Rectal smooth muscle tissue (tissue), 1 donor: ENCODE results near the gene NACC1.

Experiments
- H3K27ac ChIP-seq: one replicate; pipeline ENCODE4 v1.7.0; 2013; ENCODE audit warnings: low read depth, low read length, inconsistent platforms
- H3K27me3 ChIP-seq: one replicate; pipeline ENCODE4 v1.7.0; 2013; ENCODE audit warnings: low read length; ENCODE audit not compliant: control insufficient read depth, insufficient read depth
- H3K36me3 ChIP-seq: one replicate; pipeline ENCODE4 v1.7.0; 2013; ENCODE audit warnings: low read length; ENCODE audit not compliant: control insufficient read depth, insufficient read depth
- H3K4me1 ChIP-seq: one replicate; pipeline ENCODE4 v1.7.0; 2013; ENCODE audit warnings: low read length; ENCODE audit not compliant: control insufficient read depth, insufficient read depth
- H3K4me3 ChIP-seq: one replicate; pipeline ENCODE4 v1.7.0; 2013; ENCODE audit warnings: low read length
- H3K9ac ChIP-seq: one replicate; pipeline ENCODE4 v1.7.0; 2013; ENCODE audit warnings: low read length

Gene NACC1

DNA sequence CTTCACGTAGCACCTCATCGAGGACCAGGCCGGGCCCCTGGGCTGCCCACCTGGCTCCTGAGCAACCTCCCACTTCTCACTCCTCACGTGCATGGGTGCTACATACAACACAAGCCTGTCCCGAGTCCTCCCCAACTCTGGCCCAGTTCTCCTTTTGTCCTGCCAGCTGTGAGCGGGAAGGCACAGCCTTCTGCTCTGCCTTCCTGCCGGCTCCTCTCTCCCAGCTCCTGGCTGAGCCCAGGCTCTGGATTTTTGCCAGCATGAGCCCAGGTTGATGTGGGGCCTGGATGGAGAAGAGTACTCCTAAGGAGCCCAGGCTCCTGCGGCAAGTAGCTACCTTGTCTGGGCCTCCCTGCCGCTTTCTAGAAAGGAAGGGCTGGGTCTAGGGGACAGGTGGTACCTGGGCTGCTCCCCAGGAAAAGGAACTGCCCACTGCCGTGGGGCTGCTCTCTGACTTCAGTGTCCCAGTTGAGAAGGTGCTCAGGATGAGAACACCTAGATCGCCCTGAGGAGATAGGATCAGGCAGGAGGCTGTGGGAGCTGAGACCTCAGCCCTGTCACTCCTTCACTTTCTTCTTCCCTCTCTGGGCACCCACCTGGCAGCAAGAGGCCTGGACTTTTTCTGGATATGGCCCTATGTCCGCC, 39.0 kb upstream of the NACC1 start:
- Histone ChIP-seq H3K9ac (peak overlapping the region; percentile 22), H3K4me3 (no peak overlapping the region), H3K36me3 (peaks cover 6% of the 10 kb centered on the region), H3K27ac (peak overlapping the region; percentile 88), H3K27me3 (no peaks in the 10 kb centered on the region), H3K4me1 (peaks cover 44% of the 10 kb centered on the region)

DNA sequence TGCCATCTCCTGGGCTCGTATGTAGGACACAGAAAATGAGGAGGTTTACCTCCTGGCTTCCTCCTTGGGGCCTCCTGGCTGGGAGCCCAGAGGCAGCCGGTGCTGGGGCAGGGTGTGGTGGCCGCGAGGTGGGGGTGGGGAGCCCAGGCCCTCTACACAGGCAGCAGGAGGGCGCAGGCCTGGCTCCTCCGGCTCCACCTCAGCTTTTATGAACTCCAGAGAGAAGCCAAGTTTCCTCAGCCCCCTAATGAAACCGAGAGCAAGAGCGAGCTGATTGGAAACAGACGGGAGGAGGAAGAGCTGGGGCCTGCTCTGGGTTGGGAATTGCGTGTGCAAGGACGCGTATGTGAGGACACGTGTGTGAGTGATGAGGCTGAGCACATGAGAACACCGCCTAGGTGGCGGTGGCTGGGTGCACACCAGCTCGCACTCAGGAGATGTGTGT, 38.5 kb upstream of the NACC1 start:
- H3K4me1 ChIP-seq, result peaks cover 44% of the 10 kb centered on the region
- peaks cover 6% of the 10 kb centered on the region for H3K36me3 ChIP-seq

DNA sequence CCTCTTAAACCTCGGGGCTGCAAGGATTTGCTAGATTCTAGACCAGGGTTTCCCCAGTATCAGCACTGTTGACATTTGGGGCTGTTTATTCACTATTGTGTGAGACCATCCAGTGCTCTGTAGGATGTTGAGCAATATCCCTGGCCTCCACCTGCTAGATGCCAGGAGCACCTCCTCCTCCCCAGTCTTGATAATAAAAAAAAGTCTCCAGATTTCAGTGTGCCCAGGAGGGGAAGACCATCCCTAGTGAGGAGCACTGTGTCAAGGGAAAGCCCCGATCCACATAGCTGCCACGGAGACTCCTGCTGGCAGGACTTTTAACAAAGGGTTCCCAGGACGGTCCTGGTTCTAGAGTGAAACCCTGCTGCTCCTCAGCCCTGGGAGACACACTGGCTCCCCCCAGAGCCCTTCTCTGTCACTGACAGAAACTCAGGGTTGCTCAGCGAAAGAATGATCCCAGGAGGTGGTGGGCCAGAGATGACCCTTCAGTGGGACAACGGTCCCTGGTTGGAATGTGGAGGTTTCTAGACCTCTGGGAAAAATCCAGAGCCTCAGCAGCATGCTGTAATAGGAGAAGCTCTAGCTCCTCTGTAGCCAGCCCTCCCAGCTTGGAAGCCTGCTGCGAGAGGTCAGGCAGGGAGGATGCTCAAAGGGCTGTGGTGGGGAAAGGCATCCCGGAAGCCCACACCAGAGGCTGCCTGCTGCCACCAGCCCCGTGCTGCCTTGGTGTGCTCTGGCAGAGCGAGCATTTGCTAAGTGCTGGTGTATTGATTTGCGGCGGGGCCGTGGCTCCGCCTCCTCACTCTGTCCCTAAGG, 35.7 kb upstream of the NACC1 start:
- Histone ChIP-seq H3K36me3 (peaks cover 10% of the 10 kb centered on the region), H3K27ac (peak overlapping the region; percentile 33), H3K4me3 (no peak overlapping the region), H3K9ac (no peak overlapping the region), H3K27me3 (no peaks in the 10 kb centered on the region), H3K4me1 (peaks cover 23% of the 10 kb centered on the region)

More for the DNA sequence above, 38.5 kb upstream of the NACC1 start:
- H3K27ac ChIP-seq, result peak overlapping the region; percentile 88
- no peak overlapping the region for H3K4me3 ChIP-seq
- H3K27me3 ChIP-seq, result no peaks in the 10 kb centered on the region
- H3K9ac ChIP-seq, result no peak overlapping the region

DNA sequence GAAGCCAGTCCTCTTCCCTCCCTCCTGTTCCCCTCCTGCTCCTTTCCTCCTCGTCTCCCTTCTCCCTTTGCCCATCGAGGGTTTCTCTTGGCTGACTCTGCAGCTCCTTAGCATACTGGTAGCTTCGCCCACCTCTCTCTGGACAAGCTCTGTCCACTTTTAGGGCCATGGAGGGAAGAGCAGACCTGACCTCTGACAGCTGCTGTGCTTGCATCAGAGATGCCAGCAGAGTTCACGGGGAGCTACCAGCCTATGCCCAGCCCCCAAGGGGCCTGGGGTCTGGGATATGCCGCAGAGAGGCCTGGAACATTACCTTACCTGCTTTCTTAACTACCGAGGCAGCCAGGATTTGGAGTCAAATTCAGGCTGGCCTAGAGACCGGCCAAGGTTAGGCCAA, 35.1 kb upstream of the NACC1 start:
- Histone ChIP-seq H3K27ac (no peak overlapping the region), H3K27me3 (no peaks in the 10 kb centered on the region), H3K4me1 (peaks cover 17% of the 10 kb centered on the region), H3K4me3 (no peak overlapping the region), H3K36me3 (peaks cover 11% of the 10 kb centered on the region), H3K9ac (no peak overlapping the region)

DNA sequence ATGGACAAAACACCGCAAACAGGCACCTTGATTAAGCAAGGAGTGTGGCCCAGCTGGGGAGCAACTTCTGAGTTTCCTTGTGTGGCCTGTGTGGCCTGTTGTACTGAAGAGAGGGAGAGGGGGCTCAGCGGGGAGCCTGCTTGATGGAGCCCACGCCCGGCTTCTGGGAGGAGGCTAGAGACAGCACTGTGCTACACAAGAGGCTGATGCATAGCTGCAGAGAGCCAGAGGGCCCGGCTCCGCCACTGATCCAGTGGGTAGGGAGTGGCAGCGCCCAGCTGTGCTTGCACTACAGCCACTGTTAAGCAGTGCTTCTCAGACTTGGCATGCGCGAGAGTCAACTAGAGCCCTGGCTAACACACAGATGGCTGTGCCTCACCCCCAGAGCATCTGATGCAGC, 34.4 kb upstream of the NACC1 start:
- Histone ChIP-seq H3K4me1 (peaks cover 11% of the 10 kb centered on the region), H3K36me3 (peaks cover 11% of the 10 kb centered on the region), H3K9ac (no peak overlapping the region), H3K27me3 (no peaks in the 10 kb centered on the region), H3K4me3 (no peak overlapping the region), H3K27ac (no peak overlapping the region)

DNA sequence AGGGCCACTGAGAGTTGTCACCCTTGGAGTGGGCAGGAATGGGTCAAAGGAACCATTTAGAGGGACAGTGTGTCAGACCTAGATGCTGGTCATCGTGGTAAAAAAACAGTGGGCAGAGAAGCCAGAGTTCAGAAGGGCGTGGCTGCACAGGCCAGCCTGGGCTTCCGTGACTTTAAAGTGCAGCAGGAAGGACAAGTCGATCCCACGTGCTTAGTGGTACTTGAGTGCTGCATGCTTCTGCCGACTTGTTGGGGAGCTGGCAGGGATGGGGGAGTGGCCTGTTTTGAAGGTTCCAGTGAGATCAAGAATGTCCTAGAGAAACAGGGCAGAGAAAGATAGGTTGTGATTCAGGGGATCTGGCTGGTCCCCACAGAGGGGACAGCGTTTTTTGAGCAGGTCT, 32.4 kb upstream of the NACC1 start:
- H3K27ac ChIP-seq, result no peak overlapping the region
- H3K4me3 ChIP-seq, result no peak overlapping the region
- peaks cover 14% of the 10 kb centered on the region for H3K36me3 ChIP-seq
- H3K4me1 ChIP-seq, result peaks cover under 1% of the 10 kb centered on the region
- H3K27me3 ChIP-seq, result no peaks in the 10 kb centered on the region
- H3K9ac ChIP-seq, result no peak overlapping the region

DNA sequence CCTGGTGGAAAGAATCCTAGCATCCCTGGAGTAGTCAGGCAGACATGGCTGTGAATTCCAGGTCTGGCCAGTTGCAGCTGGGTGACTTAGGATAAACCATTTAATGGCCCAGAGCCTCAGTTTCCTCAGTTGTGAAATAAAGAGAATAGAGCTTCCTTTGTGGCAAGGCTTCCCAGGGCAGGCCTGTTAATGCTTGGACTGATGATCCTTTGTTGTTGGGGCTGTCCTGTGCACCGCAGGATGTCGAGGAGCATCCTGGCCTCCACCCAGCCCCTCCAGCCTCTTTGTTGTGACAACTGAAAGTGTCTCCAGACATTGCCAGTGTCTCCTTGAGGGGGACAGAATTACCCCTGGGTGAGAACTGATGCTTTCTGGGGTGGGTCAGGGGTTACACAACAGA, 31.7 kb upstream of the NACC1 start:
- H3K4me3 ChIP-seq, result no peak overlapping the region
- H3K27ac ChIP-seq, result no peak overlapping the region
- H3K27me3 ChIP-seq, result no peaks in the 10 kb centered on the region
- no peak overlapping the region for H3K9ac ChIP-seq
- peaks cover 5% of the 10 kb centered on the region for H3K4me1 ChIP-seq
- H3K36me3 ChIP-seq, result peaks cover 14% of the 10 kb centered on the region

DNA sequence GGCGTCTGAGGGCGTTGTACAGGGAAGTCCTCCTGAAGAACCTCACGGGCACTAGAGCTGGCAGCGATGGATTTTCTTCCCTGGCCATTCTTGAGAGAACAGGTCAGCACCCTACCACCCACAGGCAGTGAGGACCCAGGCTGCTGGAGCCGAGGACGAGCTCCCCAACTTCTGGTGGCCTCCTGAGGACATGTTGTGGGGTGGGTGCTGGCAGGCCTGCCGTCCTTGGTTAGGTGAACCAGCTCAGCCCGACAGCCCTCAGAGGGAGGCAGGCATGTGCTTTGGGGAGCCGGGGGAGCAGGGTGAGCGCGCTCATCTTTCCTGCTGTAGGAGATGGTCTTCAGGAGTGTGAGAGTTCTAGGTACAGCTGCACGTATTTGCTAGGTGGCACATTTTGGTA, 30.8 kb upstream of the NACC1 start:
- H3K4me1 ChIP-seq, result peaks cover 15% of the 10 kb centered on the region
- H3K36me3 ChIP-seq, result peaks cover 14% of the 10 kb centered on the region
- H3K9ac ChIP-seq, result no peak overlapping the region
- H3K27me3 ChIP-seq, result no peaks in the 10 kb centered on the region
- H3K27ac ChIP-seq, result no peak overlapping the region
- H3K4me3 ChIP-seq, result no peak overlapping the region

DNA sequence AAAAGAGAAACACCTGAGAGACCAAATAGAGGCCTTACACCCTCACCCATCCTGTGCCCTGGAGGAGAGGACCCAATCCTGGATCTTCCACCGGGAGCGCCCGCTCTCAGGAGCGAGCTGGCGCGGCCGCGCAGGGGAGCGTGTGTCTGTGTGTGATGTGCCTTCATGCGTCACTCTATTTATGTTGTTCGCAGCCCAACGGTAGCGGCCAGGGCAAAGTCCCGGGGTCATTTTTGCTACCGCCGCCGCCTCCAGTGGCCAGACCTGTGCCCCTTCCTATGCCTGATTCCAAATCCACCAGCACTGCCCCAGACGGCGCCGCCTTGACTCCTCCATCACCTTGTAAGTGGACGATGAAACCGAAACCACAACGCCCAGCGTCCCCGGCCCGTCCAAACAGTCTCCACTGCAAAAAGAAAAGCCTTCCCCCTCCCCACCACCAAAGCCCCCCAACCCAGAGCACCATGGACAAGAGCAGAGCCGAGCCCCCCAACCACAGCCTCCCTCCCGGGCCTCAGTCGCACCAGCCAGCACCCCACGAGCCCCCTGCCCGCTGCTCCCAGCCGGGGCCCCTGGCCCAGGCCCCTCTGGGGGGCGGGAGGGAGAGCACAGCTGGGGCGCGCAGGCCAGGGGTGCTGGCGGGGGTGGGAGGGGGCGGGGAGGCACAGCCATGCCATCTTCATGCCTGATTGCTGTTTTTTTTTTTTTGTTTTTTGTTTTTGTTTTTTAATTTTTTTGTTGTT, 30.1 kb upstream of the NACC1 start:
- H3K4me3 ChIP-seq, result no peak overlapping the region
- H3K9ac ChIP-seq, result no peak overlapping the region
- peaks cover 14% of the 10 kb centered on the region for H3K36me3 ChIP-seq
- no peak overlapping the region for H3K27ac ChIP-seq
- no peaks in the 10 kb centered on the region for H3K27me3 ChIP-seq
- H3K4me1 ChIP-seq, result peaks cover 22% of the 10 kb centered on the region

DNA sequence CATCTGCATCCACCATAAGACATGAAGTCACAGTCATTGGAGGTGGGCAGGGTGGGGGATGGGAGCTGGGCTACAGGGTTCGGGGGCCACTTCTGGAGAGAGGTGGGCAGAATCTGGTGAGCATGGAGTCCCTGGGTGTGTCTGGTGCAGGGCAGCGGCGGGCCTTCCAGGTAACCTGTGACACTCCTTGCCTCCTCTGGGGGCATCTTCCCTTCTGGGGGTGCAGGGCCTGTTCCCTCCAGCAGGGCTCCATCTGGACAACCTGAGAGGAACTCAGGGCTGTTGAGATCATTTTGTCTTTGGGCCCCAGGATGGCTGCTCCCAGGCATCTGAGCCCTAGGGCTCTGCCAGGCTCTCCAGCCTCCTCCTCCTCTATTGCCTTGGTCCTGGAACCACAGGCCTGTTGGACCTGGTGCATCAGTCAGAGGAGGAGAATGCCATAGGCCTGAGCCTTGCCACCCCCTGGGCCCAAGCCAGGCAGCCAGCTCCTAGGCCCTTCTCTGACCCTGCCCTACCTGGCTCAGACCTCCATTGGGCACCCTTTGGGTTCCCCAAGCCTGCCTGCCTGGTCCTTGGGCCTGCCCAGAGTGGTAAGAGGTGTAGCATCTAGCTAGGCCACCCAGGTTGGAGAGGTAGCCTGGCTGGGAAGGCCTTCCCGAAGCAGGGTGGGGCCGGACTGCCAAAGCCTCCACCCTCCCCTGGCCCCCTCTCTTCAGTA, 28.8 kb upstream of the NACC1 start:
- H3K27ac ChIP-seq, result peak overlapping the region; percentile 59
- H3K36me3 ChIP-seq, result peaks cover 14% of the 10 kb centered on the region
- H3K9ac ChIP-seq, result no peak overlapping the region
- no peaks in the 10 kb centered on the region for H3K27me3 ChIP-seq
- H3K4me1 ChIP-seq, result peaks cover 30% of the 10 kb centered on the region
- no peak overlapping the region for H3K4me3 ChIP-seq

DNA sequence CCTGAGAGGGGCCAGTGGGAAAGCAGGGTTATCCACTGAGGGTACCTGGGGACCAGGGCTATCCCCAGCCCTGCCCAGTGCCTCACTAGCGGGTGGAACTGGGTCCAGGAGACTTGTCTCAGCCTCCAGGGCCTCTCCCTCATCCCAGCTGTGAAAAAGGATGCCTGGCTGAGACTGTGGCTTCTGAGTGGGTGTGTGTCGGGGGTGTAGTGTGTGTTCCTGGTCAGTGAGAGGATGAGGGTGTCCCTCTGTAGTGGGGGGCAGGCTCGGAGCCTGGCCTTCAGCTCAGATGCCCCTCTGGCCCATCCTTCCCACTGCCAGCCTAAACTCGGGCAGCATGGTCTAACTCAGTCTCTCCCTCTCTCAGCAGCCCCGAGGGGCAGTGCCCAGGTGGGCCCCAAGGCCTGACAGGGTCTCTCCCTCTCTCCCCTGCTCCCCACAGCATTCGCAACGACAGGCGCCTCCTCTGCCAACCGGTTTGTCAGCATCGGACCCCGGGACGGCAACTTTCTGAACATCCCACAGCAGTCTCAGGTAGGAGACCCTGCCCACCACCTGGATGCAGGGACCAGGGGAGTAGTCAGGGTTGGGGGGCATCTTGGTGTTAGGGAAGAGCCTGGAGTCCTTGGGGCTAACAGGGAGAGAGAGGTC, 28.1 kb upstream of the NACC1 start:
- peak overlapping the region; percentile 59 for H3K27ac ChIP-seq
- peaks cover 30% of the 10 kb centered on the region for H3K4me1 ChIP-seq
- no peaks in the 10 kb centered on the region for H3K27me3 ChIP-seq
- H3K4me3 ChIP-seq, result no peak overlapping the region
- H3K36me3 ChIP-seq, result peaks cover 14% of the 10 kb centered on the region
- no peak overlapping the region for H3K9ac ChIP-seq
